RKO (cell line): ENCODE data around the gene LGALS9.
"Not testable (repeated sequence)": the region's sequence is repeated elsewhere in the genome, so short reads cannot be mapped to it uniquely, and the experiment has no call there.

ENCODE experiments used
- DNase-seq: peaks from one replicate; pipeline ENCODE4 v3.0.0-alpha.2; 2016; ENCODE audit warnings: low spot score

Gene LGALS9

GRCh38 chr17:27603880-27604794 lies 26.9 kb upstream of the LGALS9 start:
- no peak for DNase-seq

DNA sequence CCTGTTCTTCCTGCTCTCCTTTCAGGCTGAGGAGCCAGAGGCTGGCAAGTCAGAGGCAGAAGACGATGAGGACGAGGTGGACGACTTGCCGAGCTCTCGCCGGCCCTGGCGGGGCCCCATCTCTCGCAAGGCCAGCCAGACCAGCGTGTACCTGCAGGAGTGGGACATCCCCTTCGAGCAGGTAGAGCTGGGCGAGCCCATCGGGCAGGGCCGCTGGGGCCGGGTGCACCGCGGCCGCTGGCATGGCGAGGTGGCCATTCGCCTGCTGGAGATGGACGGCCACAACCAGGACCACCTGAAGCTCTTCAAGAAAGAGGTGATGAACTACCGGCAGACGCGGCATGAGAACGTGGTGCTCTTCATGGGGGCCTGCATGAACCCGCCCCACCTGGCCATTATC lies 25.6 kb upstream of the LGALS9 start:
- DNase-seq: no peak

DNA sequence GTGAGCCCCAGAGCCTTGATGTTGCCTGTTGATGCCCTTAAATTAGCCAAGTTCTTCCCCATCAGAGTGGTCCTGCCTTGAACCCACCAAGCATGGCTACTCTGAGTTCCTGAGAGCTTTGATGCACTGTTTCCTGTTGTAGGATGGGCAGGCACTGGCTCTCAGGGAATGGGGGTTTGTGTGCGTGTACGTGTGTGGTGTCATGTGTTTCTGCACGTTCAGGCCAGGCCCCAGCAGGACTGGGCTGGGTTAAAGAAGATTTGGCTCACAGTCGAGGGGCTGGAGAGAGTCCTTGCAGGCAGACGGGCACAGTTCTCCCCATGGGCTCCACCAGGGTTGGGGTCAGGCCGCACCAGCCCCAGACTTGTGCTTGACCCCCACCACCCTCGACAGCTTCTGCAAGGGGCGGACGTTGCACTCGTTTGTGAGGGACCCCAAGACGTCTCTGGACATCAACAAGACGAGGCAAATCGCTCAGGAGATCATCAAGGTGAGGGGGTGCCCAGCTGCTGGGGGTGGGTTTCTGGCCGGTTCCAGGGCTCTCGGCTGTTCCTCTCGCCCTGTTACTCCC lies 23.4 kb upstream of the LGALS9 start:
- no peak for DNase-seq

- DNase-seq: peak; percentile 14
These were observed 22.4 kb upstream of the LGALS9 start for GRCh38 chr17:27608328-27609230.

DNA sequence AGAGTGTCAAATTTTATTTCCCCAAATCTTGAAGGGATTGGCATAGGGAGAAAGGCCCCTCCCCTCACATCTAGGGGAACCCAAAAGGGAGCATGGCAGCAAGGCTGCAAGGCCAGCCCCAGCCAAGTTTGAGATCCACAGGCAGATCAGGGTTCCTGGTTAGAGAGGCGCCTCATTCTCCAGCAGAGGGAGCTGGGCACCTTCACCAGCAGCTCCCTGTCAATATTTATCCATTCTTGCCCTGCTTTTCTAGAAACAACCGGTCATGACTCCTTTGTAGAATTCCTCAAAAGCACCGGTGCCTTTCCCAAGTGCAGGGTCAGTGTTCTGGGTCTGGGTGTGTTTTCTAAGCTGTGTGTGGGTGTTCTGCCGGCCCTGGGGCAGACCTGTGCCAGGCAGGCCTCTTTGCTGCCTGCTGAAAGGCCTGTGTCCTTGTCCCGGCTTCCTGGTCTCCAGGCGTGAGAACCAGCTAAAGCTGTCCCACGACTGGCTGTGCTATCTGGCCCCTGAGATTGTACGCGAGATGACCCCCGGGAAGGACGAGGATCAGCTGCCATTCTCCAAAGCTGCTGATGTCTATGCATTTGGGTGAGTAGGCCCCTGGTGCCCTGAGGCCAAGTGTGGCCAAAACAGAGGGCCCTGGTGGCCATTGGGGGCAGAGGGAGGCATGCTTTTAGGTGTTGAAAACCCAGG lies 21.2 kb upstream of the LGALS9 start:
- peak; percentile 15 for DNase-seq

- DNase-seq: no peak
These were observed 20.7 kb upstream of the LGALS9 start for GRCh38 chr17:27610304-27610677.

DNA sequence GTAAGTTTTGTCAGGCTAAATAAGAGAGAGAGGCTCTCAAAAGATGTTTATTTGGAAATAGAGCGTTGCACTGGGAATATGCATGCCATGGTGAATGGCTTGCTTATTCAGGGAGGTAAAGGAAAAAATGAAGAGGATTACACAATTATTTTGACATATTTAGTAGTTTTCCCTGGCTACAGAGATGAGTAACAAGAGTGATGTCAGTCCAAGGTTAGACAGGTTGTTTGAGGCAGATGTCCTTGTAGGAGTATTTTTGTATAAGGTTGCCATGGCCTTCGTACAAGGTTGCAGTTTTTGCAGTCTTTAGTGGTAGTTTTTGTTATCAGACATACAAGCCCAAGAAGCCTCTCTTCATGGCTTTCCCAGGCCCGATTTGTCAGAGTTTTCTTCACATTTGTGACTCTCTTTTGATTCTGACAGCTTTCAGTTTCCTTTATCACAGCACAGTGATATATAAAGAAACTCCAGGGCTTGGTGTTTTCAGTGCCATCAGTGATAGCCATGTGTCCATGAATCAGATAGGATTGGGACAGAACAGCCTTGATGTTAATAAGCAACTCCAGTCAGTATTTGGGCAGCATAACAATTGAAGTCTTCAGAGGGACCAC lies 18.7 kb upstream of the LGALS9 start:
- DNase-seq: no peak

DNA sequence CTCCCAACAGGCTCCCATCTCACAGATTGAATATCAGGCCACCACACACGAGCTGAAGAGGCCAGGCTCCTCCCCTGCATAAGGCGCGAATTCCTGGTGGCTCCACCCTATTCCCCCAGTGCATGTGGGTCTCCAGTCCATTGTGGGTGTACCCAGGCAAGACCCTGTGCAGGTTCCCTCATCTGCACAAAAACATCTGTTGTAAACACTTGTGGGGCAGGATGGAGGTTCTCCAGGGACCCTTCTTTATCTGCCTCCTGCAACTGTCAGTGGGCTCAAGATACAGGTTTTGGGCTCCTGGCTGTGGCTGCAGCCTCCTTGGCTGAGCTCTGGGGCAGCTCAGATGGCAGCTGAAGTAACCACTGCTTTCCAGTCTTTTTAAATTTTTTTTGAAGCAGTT lies 17.6 kb upstream of the LGALS9 start:
- DNase-seq: no peak

DNA sequence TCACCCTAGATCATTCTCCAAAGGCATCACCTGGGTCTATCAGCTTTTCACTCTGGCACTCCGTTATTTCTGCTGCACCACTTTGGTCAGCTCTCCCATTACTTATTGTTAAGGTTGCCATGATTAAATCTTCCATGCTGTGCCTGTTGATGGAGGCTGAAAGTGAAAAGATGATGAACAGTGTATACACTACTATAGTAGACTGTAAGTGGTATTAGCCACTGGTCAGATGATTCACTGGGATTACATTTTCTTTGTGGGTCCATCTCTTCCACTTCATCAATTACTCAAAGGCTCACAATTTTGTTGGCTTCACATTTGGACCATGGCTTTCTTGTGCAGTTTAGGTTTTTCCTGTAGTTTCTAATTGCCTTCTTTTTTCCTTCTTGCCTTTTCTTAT lies 15.9 kb upstream of the LGALS9 start:
- no peak for DNase-seq

DNA sequence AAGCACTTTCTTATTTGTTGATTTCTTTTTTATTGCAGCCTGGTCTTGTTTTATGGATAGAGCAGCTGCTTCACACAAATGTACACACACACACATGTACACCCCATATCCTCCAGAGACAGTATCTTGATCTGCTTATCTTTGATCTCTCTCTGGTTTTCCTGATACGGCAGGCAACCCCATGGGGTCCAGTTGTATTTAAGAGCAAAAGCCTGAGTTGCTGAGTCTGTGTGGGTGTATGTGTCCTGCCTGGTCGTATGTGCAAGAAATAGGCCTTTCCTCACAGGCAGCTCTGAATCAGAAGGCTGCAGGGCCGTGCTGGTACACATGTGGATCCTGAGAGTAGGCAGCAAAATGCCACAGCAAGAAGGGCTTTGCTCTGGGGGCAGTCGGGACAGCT lies 14.6 kb upstream of the LGALS9 start:
- DNase-seq: no peak

DNA sequence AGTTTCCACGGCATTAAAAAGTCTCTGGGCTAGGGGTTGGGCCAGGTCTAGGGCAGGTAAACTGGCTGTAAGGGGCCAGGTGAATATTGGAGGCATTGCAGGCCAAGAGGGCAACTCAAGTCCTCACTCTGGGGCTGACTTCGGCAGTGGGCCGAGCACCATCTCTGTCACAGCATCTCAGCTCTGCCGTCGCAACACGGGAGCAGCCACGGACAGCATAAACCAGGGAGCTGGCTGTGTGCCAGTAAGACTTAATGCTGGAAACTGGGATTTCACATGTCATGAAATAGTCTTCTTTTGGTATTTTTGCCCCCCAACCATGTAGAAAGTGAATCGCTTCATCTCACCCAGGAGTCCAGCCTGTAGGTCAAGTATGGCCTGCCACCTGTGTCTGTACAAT lies 12.6 kb upstream of the LGALS9 start:
- no peak for DNase-seq

DNA sequence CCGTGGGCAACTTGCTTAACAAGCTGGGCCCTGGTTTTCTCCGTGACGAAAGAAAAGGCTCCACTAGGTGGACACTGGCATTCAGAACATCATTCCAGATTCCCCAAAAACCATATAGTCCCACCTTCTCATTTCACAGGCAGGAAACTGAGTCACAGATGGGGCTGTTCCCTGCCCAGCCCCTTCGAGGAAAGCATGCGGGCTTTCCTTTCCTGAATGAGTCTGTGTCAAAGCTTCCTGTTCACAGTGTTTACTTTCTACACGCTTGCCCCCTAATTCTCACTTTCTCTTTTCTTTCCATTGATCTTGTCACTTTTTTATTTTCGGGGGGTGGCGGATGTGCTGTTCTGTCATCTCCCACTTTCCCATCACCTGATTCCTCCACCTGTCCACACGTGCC lies 10.3 kb upstream of the LGALS9 start:
- no peak for DNase-seq

- no peak for DNase-seq
These were observed 9.5 kb upstream of the LGALS9 start for GRCh38 chr17:27621536-27621935.

- no peak for DNase-seq
These were observed 8.9 kb upstream of the LGALS9 start for GRCh38 chr17:27621942-27622559.

DNA sequence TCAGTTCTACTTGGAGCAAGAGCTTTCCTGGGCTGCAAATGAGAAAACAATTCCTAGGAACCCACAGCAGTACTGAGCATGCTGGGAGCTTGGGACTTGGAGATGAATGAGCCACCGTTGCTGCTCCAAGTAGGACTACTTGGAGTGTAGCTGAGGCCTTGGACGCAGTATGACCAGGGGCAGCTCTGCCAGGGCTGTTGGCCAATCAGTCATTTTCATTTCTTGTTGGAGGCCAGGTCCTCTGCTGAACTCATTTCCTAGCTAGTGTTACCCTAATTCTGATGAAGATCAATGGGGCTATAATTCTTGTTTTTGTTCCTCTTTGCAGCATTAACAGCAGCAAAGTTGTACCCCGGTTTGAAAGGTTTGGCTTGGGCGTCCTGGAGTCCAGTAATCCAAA lies 8.0 kb upstream of the LGALS9 start:
- DNase-seq: no peak

DNA sequence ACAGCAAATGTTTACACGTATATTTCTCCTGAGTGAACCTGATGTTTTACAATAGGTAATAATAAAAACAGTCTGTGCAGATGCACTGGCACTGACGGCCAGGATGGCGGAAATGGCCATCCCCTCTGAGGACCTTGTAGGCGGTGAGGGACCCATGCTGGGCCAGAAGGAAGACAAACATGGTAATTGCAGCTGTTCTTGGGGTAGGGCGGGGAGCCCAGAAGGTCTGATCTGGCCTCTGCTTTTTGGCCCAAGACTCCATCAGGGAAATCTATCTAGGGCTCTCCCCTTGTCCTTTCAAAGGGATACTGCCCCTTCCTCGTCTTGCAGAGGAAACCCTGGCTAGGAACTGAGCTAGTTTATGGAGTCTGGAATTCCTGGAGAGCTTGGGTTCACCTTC lies 7.4 kb upstream of the LGALS9 start:
- no peak for DNase-seq

- DNase-seq: no peak
These were observed 6.4 kb upstream of the LGALS9 start for GRCh38 chr17:27624539-27624938.

DNA sequence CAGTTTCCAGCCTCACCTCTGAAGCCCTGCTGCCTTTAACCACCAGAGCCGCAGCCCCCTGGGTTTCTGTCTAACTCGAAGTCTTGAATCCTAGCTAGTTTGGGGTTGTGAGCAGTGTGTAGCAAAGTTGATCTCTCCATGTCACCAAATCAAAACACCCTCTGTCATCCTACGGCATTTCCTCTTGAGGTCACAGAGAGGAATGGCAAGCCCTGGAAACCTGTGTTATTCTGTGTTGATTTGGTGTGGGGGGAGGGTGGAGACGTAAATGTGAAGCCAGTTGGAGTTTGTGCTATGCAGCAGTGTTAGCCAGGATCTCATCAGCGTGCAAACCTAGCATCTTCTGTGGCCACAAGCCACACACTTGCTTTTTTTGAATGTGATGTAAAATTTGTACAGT lies 5.1 kb upstream of the LGALS9 start:
- DNase-seq: no peak

DNA sequence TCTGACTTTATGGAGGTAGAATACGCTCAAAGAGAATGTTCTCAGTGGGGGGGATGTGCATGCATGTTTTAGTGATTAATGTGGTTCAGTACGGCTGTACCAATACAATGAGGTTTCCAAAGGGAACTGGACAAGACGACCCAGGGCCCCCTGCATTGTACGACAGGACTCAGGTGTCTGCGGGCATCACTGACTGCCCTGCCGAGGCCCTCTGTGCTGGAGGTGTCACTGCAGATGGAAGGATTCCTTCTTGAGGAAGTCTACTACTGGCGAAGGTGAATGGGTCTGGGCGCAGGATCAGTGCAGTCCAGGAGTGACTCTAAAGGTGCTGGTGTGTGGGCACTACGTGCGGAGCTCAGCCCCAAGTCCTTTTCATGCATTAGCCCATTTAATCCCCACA lies 3.5 kb upstream of the LGALS9 start:
- DNase-seq: no peak

DNA sequence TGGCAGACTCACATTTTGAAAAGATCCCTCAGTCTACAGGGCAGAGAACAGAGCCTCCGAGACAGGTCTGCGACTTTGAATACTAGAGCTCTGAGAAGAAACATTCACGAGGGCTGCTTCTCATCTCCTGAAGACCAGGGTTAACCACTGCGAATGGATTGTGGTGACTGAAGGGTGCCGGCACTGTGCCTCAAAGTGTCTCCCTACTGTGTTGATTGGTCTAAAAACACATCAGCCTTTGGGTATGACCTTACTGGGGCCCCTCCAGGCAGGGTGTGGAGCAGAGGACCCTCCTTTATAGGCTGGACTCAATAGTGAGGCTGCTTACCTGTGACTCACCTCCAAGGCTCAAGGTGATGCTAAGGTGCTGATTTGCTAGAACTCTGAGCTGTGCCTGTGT lies 2.6 kb upstream of the LGALS9 start:
- no peak for DNase-seq

DNA sequence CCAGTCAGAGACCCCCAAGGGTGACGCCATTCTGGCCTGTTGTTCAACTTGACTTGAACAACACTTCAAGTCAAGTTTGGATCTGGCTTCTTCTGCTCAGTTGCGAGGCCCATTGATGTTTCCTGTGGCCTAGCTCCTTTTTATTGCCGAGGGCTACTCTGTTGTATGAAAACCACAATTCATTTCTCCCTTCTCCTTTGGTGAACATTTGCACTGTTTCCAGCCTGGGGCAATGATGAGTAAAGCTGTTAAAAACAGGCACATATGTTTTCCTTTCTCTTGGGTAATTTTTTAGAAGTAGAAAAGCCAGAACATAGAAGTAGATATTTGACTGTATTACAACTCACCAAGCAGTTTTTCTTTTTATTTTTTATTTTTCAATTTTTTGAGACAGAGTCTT lies 1.7 kb upstream of the LGALS9 start:
- DNase-seq: not testable (repeated sequence)
